ENCODE measurements around the gene TCEANC. TPM values are rescaled to one million over a fixed set of nuclear protein-coding genes. Genes with fewer than 3 reads are reported as not detected.
A peak's percentile ranks its signal among the peaks of the same experiment; 100 is the strongest.

TCEANC gene
- total and polyA plus RNA-seq, 2 experiments from 2014 or later, result 1.8 to 5.4 TPM

GRCh38 chrX:13649838-13650237 is 3.1 kb upstream of the TCEANC start:
- H3K4me2 ChIP-seq, result no peak overlapping the region
- peak; percentile 50 for DNase-seq (ENCODE audit: low spot score)
- H3K4me1 ChIP-seq (ENCODE audit: insufficient read depth), result peaks cover 8% of the 10 kb centered on the region
- H3K79me2 ChIP-seq, result no peaks in the 10 kb centered on the region
- H3K27me3 ChIP-seq, result no peaks in the 10 kb centered on the region
- no peaks in the 10 kb centered on the region for H3K9me2 ChIP-seq (replicated peaks; ENCODE audit: insufficient read depth)
- TF ChIP-seq CTCF (IDR thresholded peaks at IDR 0.05; ENCODE audit: poor library complexity), result no peak
- TF ChIP-seq EZH2phosphoT487 (IDR thresholded peaks at IDR 0.05; ENCODE audit: low read depth, severe bottlenecking, unreplicated experiment), result no peak
- TF ChIP-seq EZH2 (IDR thresholded peaks at IDR 0.05; ENCODE audit: borderline replicate concordance), result no peak
- H2AFZ ChIP-seq, result no peak overlapping the region
- H3K27ac ChIP-seq, result peak overlapping the region; percentile 88
- H3K9me3 ChIP-seq (ENCODE audit: low read depth), result no peaks in the 10 kb centered on the region
- no peaks in the 10 kb centered on the region for H3K36me3 ChIP-seq (replicated peaks; ENCODE audit: insufficient read depth, low read depth)
- no peaks in the 10 kb centered on the region for H4K20me1 ChIP-seq (ENCODE audit: insufficient read depth, poor library complexity, severe bottlenecking)
- 65% methylated on average over 5 of the region's 5 CpGs for WGBS (ENCODE audit: low lambda C conversion rate, missing lambda C conversion rate)
- no peak overlapping the region for H3K4me3 ChIP-seq

- no peak overlapping the region for H2AFZ ChIP-seq
- TF ChIP-seq CTCF (IDR thresholded peaks at IDR 0.05; ENCODE audit: poor library complexity), result no peak
- H3K4me3 ChIP-seq, result no peak overlapping the region
- H3K36me3 ChIP-seq (replicated peaks; ENCODE audit: insufficient read depth, low read depth), result no peaks in the 10 kb centered on the region
- no peaks in the 10 kb centered on the region for H3K9me3 ChIP-seq (ENCODE audit: low read depth)
- peak overlapping the region; percentile 82 for H3K27ac ChIP-seq
- no peaks in the 10 kb centered on the region for H4K20me1 ChIP-seq (ENCODE audit: insufficient read depth, poor library complexity, severe bottlenecking)
- 95% methylated on average over 1 of the region's 1 CpG for WGBS (ENCODE audit: low lambda C conversion rate, missing lambda C conversion rate)
- no peaks in the 10 kb centered on the region for H3K27me3 ChIP-seq
- no peak for DNase-seq (ENCODE audit: low spot score)
- H3K79me2 ChIP-seq, result no peaks in the 10 kb centered on the region
- H3K4me1 ChIP-seq (ENCODE audit: insufficient read depth), result peaks cover 8% of the 10 kb centered on the region
- H3K4me2 ChIP-seq, result no peak overlapping the region
- no peaks in the 10 kb centered on the region for H3K9me2 ChIP-seq (replicated peaks; ENCODE audit: insufficient read depth)
These were observed 2.6 kb upstream of the TCEANC start for GRCh38 chrX:13650318-13650717.

GRCh38 chrX:13651150-13651549 is 1.8 kb upstream of the TCEANC start:
- no peaks in the 10 kb centered on the region for H4K20me1 ChIP-seq (ENCODE audit: insufficient read depth, poor library complexity, severe bottlenecking)
- no peak overlapping the region for H3K4me2 ChIP-seq
- H3K36me3 ChIP-seq (replicated peaks; ENCODE audit: insufficient read depth, low read depth), result no peaks in the 10 kb centered on the region
- no peak overlapping the region for H2AFZ ChIP-seq
- TF ChIP-seq EZH2 (IDR thresholded peaks at IDR 0.05; ENCODE audit: borderline replicate concordance) (no peak), EZH2phosphoT487 (IDR thresholded peaks at IDR 0.05; ENCODE audit: low read depth, severe bottlenecking, unreplicated experiment) (no peak), CTCF (IDR thresholded peaks at IDR 0.05; ENCODE audit: poor library complexity) (no peak)
- H3K27ac ChIP-seq, result peak overlapping the region; percentile 82
- no peak for DNase-seq (ENCODE audit: low spot score)
- H3K9me2 ChIP-seq (replicated peaks; ENCODE audit: insufficient read depth), result no peaks in the 10 kb centered on the region
- 51% methylated on average over 3 of the region's 3 CpGs for WGBS (ENCODE audit: low lambda C conversion rate, missing lambda C conversion rate)
- H3K4me3 ChIP-seq, result no peak overlapping the region
- H3K4me1 ChIP-seq (ENCODE audit: insufficient read depth), result peaks cover 8% of the 10 kb centered on the region
- H3K27me3 ChIP-seq, result no peaks in the 10 kb centered on the region
- no peaks in the 10 kb centered on the region for H3K79me2 ChIP-seq
- H3K9me3 ChIP-seq (ENCODE audit: low read depth), result no peaks in the 10 kb centered on the region

GRCh38 chrX:13652287-13652793 is 601 bp upstream of the TCEANC start:
- Histone ChIP-seq H3K4me3 (peak overlapping the region; percentile 20), H3K27ac (peak overlapping the region; percentile 72), H3K27me3 (no peaks in the 10 kb centered on the region), H3K9me3 (ENCODE audit: low read depth) (no peaks in the 10 kb centered on the region), H2AFZ (peak overlapping the region; percentile 24), H3K9me2 (replicated peaks; ENCODE audit: insufficient read depth) (no peaks in the 10 kb centered on the region), H3K4me1 (ENCODE audit: insufficient read depth) (peaks cover 8% of the 10 kb centered on the region), H3K79me2 (no peaks in the 10 kb centered on the region), H3K4me2 (peak overlapping the region; percentile 70), H3K36me3 (replicated peaks; ENCODE audit: insufficient read depth, low read depth) (no peaks in the 10 kb centered on the region), H4K20me1 (ENCODE audit: insufficient read depth, poor library complexity, severe bottlenecking) (no peaks in the 10 kb centered on the region)
- TF ChIP-seq EZH2 (IDR thresholded peaks at IDR 0.05; ENCODE audit: borderline replicate concordance) (no peak), EZH2phosphoT487 (IDR thresholded peaks at IDR 0.05; ENCODE audit: low read depth, severe bottlenecking, unreplicated experiment) (no peak), CTCF (IDR thresholded peaks at IDR 0.05; ENCODE audit: poor library complexity) (no peak)
- DNase-seq (ENCODE audit: low spot score), result no peak
- 52% methylated on average over 7 of the region's 7 CpGs for WGBS (ENCODE audit: low lambda C conversion rate, missing lambda C conversion rate)
